Measurements from ENCODE around the gene EIF1. TPM values are rescaled to one million over a fixed set of nuclear protein-coding genes. Genes with fewer than 3 reads are reported as not detected.

EIF1 gene
- total and polyA plus RNA-seq, 2 of the 8 experiments (the other 6 are each of a cell fraction or from before 2014, with no cell fraction given), result 175 to 539 TPM

GRCh38 chr17:41678411-41678906 is 10.2 kb upstream of the EIF1 start:
- H2BK20ac ChIP-seq (ENCODE audit: low read length), result no peak overlapping the region
- H4K20me1 ChIP-seq (replicated peaks in 1 of 2; ENCODE audit: control insufficient read depth in 1 of 2, insufficient read depth in 2 of 2, low read length in 2 of 2), result no peaks in the 10 kb centered on the region
- no peaks in the 10 kb centered on the region for H3K23me2 ChIP-seq (ENCODE audit: low read depth, low read length)
- no peak overlapping the region for H3K27ac ChIP-seq (ENCODE audit: low read depth, low read length)
- ChIA-PET POLR2A (ENCODE audit: partially characterized antibody) (interaction anchor here (0.9 to 9.2 kb wide), 7 partner anchors 8 to 150 kb away, joined by 4 to 233 read pairs (median 5); partner anchors contain the start of genes EIF1 and KRT19), CTCF (ENCODE audit: partially characterized antibody) (interaction anchor here (0.6 to 7.1 kb wide), 11 partner anchors 11 to 1118 kb away, joined by 3 to 59 read pairs (median 3); no protein-coding TSS in a partner anchor)
- H4K5ac ChIP-seq (ENCODE audit: insufficient read length, low read depth, low read length), result no peak overlapping the region
- WGBS, 2 experiments (ENCODE audit: extremely low coverage in 1 of 2, insufficient coverage in 1 of 2, insufficient read length in 1 of 2, insufficient replicate concordance in 2 of 2, low coverage in 1 of 2, low lambda C conversion rate in 2 of 2, missing lambda C conversion rate in 1 of 2), result 93% methylated on average over 2 of the region's 2 CpGs; no CpG with 5 or more reads in 1 of the 2 experiments
- no peaks in the 10 kb centered on the region for H3K79me2 ChIP-seq (ENCODE audit: control insufficient read depth in 1 of 2, insufficient read depth in 2 of 2, low read length in 2 of 2)
- H2BK120ac ChIP-seq (replicated peaks; ENCODE audit: low read depth, low read length), result no peak overlapping the region
- H3K14ac ChIP-seq (ENCODE audit: insufficient read length), result no peak overlapping the region
- H3K79me1 ChIP-seq (ENCODE audit: low read depth, low read length), result no peaks in the 10 kb centered on the region
- no peak overlapping the region for H3K23ac ChIP-seq (ENCODE audit: insufficient read length)
- no peak for FAIRE-seq
- H4K91ac ChIP-seq (replicated peaks; ENCODE audit: insufficient read length, low read length), result no peak overlapping the region
- H2AFZ ChIP-seq (ENCODE audit: low read length), result no peak overlapping the region
- H2BK5ac ChIP-seq (ENCODE audit: low read depth, low read length), result 0 out of 2 replicates have a peak overlapping the region, but pooled peaks have one; percentile 61
- H3K9ac ChIP-seq (replicated peaks in 1 of 4; ENCODE audit: extremely low read depth in 1 of 4, low read depth in 3 of 4, low read length in 3 of 4), result no peak overlapping the region
- no peak overlapping the region for H2AK5ac ChIP-seq (ENCODE audit: low read depth, low read length)
- no peak for DNase-seq (ENCODE audit: low read depth in 1 of 2, low spot score in 2 of 2)
- no peak overlapping the region for H3K56ac ChIP-seq (replicated peaks; ENCODE audit: insufficient read length, low read depth, low read length)
- H3K4me3 ChIP-seq (ENCODE audit: extremely low read depth in 1 of 4, insufficient read depth in 2 of 4, low read depth in 3 of 4, low read length in 4 of 4), result no peak overlapping the region
- no peak overlapping the region for H3K4ac ChIP-seq (replicated peaks; ENCODE audit: insufficient read length, low read depth, low read length)
- no peak overlapping the region for H2BK12ac ChIP-seq (ENCODE audit: low read depth, low read length)
- H4K8ac ChIP-seq (ENCODE audit: extremely low read depth, insufficient read depth, low read length), result no peak overlapping the region
- H3K4me1 ChIP-seq (replicated peaks in 1 of 4; ENCODE audit: control insufficient read depth in 3 of 4, insufficient read depth in 4 of 4, low read length in 3 of 4), result peaks cover 2 to 22% (median 11%) of the 10 kb centered on the region in 4 experiments; a peak in 6 of 7 replicates
- H2BK15ac ChIP-seq (ENCODE audit: low read length), result no peak overlapping the region
- peak overlapping the region in 1 of 2 experiments; percentile 8; a peak in 1 of 4 replicates for H3K4me2 ChIP-seq (ENCODE audit: insufficient read depth in 1 of 2, low read depth in 2 of 2, low read length in 2 of 2)
- H3K9me3 ChIP-seq (ENCODE audit: insufficient read depth in 2 of 2, low read depth in 1 of 2, low read length in 1 of 2), result no peaks in the 10 kb centered on the region
- H3K27me3 ChIP-seq (replicated peaks in 1 of 4; ENCODE audit: control insufficient read depth in 3 of 4, extremely low read depth in 1 of 4, insufficient read depth in 3 of 4, low read length in 3 of 4), result no peaks in the 10 kb centered on the region
- no peak overlapping the region for H3K18ac ChIP-seq (ENCODE audit: extremely low read depth, low read length)
- H3K36me3 ChIP-seq (ENCODE audit: control insufficient read depth in 2 of 4, insufficient read depth in 4 of 4, low read length in 3 of 4), result no peaks in the 10 kb centered on the region
- TF ChIP-seq RAD21 (IDR thresholded peaks at IDR 0.05 in 1 of 2, conservative IDR thresholded peaks at IDR 0.05 in 1 of 2; ENCODE audit: low read depth in 2 of 2, low read length in 2 of 2) (no peak), EP300 (IDR thresholded peaks at IDR 0.05; ENCODE audit: borderline replicate concordance in 1 of 2, low read depth in 2 of 2, low read length in 2 of 2) (no peak), NANOG (IDR thresholded peaks at IDR 0.05; ENCODE audit: insufficient read depth, low read depth, low read length, poor library complexity, severe bottlenecking) (no peak), POLR2AphosphoS5 (IDR thresholded peaks at IDR 0.05; ENCODE audit: low read depth, low read length) (peak; percentile 94)
